DMS153 (cell line): ENCODE results near the gene RPL3.
A peak's percentile ranks its signal among the peaks of the same experiment; 100 is the strongest.

ENCODE experiments used
- DNase-seq: peaks from one replicate; lab custom pipeline; 2025; lab: John Stamatoyannopoulos, UW

RPL3 gene

GRCh38 chr22:39282645-39283321, 36.6 kb downstream of the RPL3 start:
- no peak for DNase-seq

- DNase-seq: no peak
These were observed 38.3 kb downstream of the RPL3 start for GRCh38 chr22:39281126-39281525.

GRCh38 chr22:39280250-39280649, 39.2 kb downstream of the RPL3 start:
- no peak for DNase-seq

- DNase-seq: no peak
These were observed 40.1 kb downstream of the RPL3 start for GRCh38 chr22:39279170-39279850.

GRCh38 chr22:39278040-39278439, 41.4 kb downstream of the RPL3 start:
- DNase-seq: peak; percentile 47

GRCh38 chr22:39277142-39277607, 42.2 kb downstream of the RPL3 start:
- DNase-seq: no peak

GRCh38 chr22:39276440-39277141, 42.8 kb downstream of the RPL3 start:
- no peak for DNase-seq

- DNase-seq: peak; percentile 28
These were observed 43.5 kb downstream of the RPL3 start for GRCh38 chr22:39275814-39276439.

- DNase-seq: no peak
These were observed 45.2 kb downstream of the RPL3 start for GRCh38 chr22:39273950-39274887.

- no peak for DNase-seq
These were observed 48.6 kb downstream of the RPL3 start for GRCh38 chr22:39270792-39271191.

- no peak for DNase-seq
These were observed 49.1 kb downstream of the RPL3 start for GRCh38 chr22:39270280-39270679.

GRCh38 chr22:39269095-39269790, 50.2 kb downstream of the RPL3 start:
- no peak for DNase-seq

GRCh38 chr22:39268645-39269044, 50.8 kb downstream of the RPL3 start:
- DNase-seq: no peak

- no peak for DNase-seq
These were observed 51.4 kb downstream of the RPL3 start for GRCh38 chr22:39267974-39268373.

- DNase-seq: no peak
These were observed 52.9 kb downstream of the RPL3 start for GRCh38 chr22:39266398-39267030.

- DNase-seq: no peak
These were observed 54.1 kb downstream of the RPL3 start for GRCh38 chr22:39265143-39265886.

GRCh38 chr22:39264349-39265038, 54.9 kb downstream of the RPL3 start:
- no peak for DNase-seq

- no peak for DNase-seq
These were observed 55.6 kb downstream of the RPL3 start for GRCh38 chr22:39263626-39264348.
